Mucosa of rectum (tissue), 2 donors: Measurements from ENCODE around the gene KLHL7.

Experiments used
- H3K27ac ChIP-seq, 2 donors: one replicate each; pipeline ENCODE4 v1.7.0; 2013; ENCODE audit warnings: inconsistent platforms in 2 of 2, low read depth in 2 of 2, low read length in 2 of 2
- H3K27me3 ChIP-seq, 2 donors: one replicate each; pipeline ENCODE4 v1.7.0; 2013; ENCODE audit warnings: low read length in 2 of 2; ENCODE audit not compliant: control insufficient read depth in 2 of 2, insufficient read depth in 2 of 2
- H3K36me3 ChIP-seq, 2 donors: one replicate each; pipeline ENCODE4 v1.7.0; 2013; ENCODE audit warnings: low read length in 2 of 2; ENCODE audit not compliant: control insufficient read depth in 2 of 2, insufficient read depth in 2 of 2
- H3K4me1 ChIP-seq, 2 donors: one replicate each; pipeline ENCODE4 v1.7.0; 2013; ENCODE audit warnings: low read length in 2 of 2, mild to moderate bottlenecking in 1 of 2; ENCODE audit not compliant: control insufficient read depth in 2 of 2, insufficient read depth in 2 of 2
- H3K4me3 ChIP-seq, 2 donors: one replicate each; pipeline ENCODE4 v1.7.0; 2013; ENCODE audit warnings: low read length in 2 of 2
- H3K9ac ChIP-seq, 2 donors: one replicate each; pipeline ENCODE4 v1.7.0; 2013; ENCODE audit warnings: low read length in 2 of 2, low read depth in 1 of 2, mild to moderate bottlenecking in 1 of 2
- H3K9me3 ChIP-seq, 2 donors: one replicate each; pipeline ENCODE4 v1.7.0; 2013; ENCODE audit warnings: low read length in 2 of 2; ENCODE audit not compliant: control insufficient read depth in 2 of 2
- donor health status: healthy.
- donor health status: Normal muscosa, but diverticular disease.

Gene KLHL7

GRCh38 chr7:23075571-23075970 lies 30.0 kb upstream of the KLHL7 start:
- no peak overlapping the region for H3K9ac ChIP-seq
- peaks cover 0 to 2% of the 10 kb centered on the region in 2 donors for H3K4me1 ChIP-seq
- H3K36me3 ChIP-seq, result no peaks in the 10 kb centered on the region
- no peak overlapping the region for H3K4me3 ChIP-seq
- H3K9me3 ChIP-seq, result no peaks in the 10 kb centered on the region
- no peak overlapping the region for H3K27ac ChIP-seq
- H3K27me3 ChIP-seq, result peaks cover 19 to 44% of the 10 kb centered on the region in 2 donors

DNA sequence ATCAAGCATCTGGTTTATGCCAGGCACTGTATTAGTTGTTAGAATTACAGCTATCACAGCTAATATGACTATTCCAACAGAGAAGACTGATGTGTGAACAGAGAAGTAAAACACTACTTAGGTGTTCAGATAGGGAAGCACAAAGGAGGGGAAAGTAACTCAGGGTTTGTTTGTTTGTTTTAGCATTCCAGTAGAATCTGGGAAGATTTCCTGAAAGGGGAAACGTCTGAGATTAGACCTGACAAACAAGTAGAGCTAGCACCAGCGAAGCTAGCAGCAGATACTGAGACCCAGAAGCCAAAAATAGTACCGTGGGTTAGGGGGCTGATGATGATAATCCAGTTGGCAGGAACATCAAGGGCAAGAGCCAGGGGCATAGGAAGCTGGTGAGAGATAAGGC lies 28.8 kb upstream of the KLHL7 start:
- no peak overlapping the region for H3K9ac ChIP-seq
- peaks cover 0 to 2% of the 10 kb centered on the region in 2 donors for H3K4me1 ChIP-seq
- peaks cover 19 to 37% of the 10 kb centered on the region in 2 donors for H3K27me3 ChIP-seq
- no peaks in the 10 kb centered on the region for H3K9me3 ChIP-seq
- H3K27ac ChIP-seq, result no peak overlapping the region
- no peaks in the 10 kb centered on the region for H3K36me3 ChIP-seq
- no peak overlapping the region for H3K4me3 ChIP-seq

DNA sequence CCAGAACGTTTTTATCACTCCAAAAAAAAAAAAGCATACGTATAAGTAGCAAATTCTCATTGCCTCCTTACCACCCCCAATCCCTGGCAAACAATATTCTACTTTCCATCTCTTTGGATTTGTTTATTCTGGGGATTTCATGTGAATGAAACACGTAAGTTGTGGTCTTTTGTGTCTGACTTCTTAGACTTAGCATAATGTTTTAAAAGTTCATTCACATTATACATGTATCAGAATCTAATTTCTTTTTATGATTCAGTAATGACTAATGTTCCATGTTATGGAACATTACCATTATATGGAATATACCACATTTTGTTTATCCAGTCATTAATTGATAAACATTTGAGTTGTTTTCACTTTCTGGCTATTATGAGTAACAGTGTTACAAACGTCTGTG lies 12.5 kb upstream of the KLHL7 start:
- Histone ChIP-seq H3K4me3 (no peak overlapping the region), H3K4me1 (no peaks in the 10 kb centered on the region), H3K27ac (no peak overlapping the region), H3K9me3 (no peaks in the 10 kb centered on the region), H3K36me3 (no peaks in the 10 kb centered on the region), H3K9ac (no peak overlapping the region), H3K27me3 (no peaks in the 10 kb centered on the region)

DNA sequence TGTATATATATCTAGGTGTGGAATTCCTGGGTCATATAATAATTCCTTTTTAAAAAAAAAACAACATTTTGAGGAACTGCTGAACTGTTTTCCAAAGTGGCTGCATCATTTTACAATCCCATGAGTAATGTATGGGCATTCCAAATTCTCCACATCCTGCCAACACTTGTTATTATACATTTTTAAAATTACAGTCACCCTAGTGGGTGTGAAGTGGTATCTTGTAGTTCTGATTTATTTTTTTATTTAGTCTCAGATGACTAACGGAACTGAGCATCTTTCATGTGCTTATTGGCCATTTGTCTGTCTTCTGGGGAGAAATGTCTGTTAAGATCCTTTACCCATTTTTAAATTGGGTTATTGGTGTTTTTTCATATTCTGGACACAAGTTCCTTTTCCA lies 12.0 kb upstream of the KLHL7 start:
- Histone ChIP-seq H3K36me3 (no peaks in the 10 kb centered on the region), H3K27me3 (no peaks in the 10 kb centered on the region)

DNA sequence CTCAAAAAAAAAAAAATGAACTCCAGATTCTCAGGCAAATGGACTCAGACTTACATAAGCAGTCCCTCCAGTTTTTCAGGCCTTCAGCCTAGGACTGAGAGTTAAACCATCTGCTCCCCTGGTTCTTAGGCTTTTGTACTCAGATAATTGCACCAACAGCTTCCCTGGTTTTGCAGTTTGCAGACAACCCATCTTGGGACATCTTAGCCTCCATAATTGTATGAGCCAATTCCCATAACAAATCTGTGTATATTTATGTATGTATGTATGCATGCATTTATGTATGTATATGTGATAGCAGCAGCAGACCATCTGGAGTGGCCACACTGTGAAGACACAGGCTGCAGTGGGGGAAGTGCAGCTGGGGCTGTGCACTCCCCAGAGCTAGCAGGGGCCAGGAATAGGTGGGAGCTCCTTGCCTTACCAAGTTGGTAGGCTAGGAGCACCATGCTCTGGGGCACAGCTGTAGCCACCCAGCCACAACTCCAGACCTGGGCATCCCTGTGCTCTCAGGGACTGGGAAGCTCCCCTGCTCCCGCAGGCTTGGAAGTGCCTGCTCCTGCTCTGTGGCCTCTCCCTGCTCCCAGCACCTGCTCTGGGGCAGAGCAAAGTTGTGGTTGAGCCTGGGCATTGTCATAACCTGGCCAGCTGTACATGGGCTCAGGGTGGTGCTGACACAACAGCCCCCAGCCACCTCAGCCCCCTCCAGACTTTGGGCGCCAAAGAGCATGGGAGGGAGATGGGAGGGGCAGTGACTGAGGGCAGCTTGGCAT lies 8.9 kb upstream of the KLHL7 start:
- no peak overlapping the region for H3K9ac ChIP-seq
- no peaks in the 10 kb centered on the region for H3K4me1 ChIP-seq
- no peak overlapping the region for H3K27ac ChIP-seq
- no peaks in the 10 kb centered on the region for H3K36me3 ChIP-seq
- no peaks in the 10 kb centered on the region for H3K9me3 ChIP-seq
- no peaks in the 10 kb centered on the region for H3K27me3 ChIP-seq
- H3K4me3 ChIP-seq, result no peak overlapping the region

More for the DNA sequence above, 12.0 kb upstream of the KLHL7 start:
- no peaks in the 10 kb centered on the region for H3K9me3 ChIP-seq
- H3K27ac ChIP-seq, result no peak overlapping the region
- no peak overlapping the region for H3K9ac ChIP-seq
- no peaks in the 10 kb centered on the region for H3K4me1 ChIP-seq
- H3K4me3 ChIP-seq, result no peak overlapping the region

GRCh38 chr7:23098029-23098428 lies 7.6 kb upstream of the KLHL7 start:
- H3K27ac ChIP-seq, result no peak overlapping the region
- no peaks in the 10 kb centered on the region for H3K27me3 ChIP-seq
- H3K4me3 ChIP-seq, result no peak overlapping the region
- no peaks in the 10 kb centered on the region for H3K36me3 ChIP-seq
- H3K9me3 ChIP-seq, result no peaks in the 10 kb centered on the region
- no peak overlapping the region for H3K9ac ChIP-seq
- H3K4me1 ChIP-seq, result no peaks in the 10 kb centered on the region

- no peak overlapping the region for H3K9ac ChIP-seq
- H3K9me3 ChIP-seq, result no peaks in the 10 kb centered on the region
- H3K36me3 ChIP-seq, result no peaks in the 10 kb centered on the region
- no peak overlapping the region for H3K27ac ChIP-seq
- no peaks in the 10 kb centered on the region for H3K4me1 ChIP-seq
- no peaks in the 10 kb centered on the region for H3K27me3 ChIP-seq
- H3K4me3 ChIP-seq, result no peak overlapping the region
These were observed 7.1 kb upstream of the KLHL7 start for GRCh38 chr7:23098460-23098859.

GRCh38 chr7:23100697-23101096 lies 4.9 kb upstream of the KLHL7 start:
- peaks cover 2 to 4% of the 10 kb centered on the region in 2 donors for H3K4me1 ChIP-seq
- H3K9ac ChIP-seq, result no peak overlapping the region
- H3K4me3 ChIP-seq, result no peak overlapping the region
- no peaks in the 10 kb centered on the region for H3K36me3 ChIP-seq
- H3K27me3 ChIP-seq, result no peaks in the 10 kb centered on the region
- no peak overlapping the region for H3K27ac ChIP-seq
- no peaks in the 10 kb centered on the region for H3K9me3 ChIP-seq

- Histone ChIP-seq H3K9ac (peak overlapping the region; percentile 61 to 96), H3K27me3 (no peaks in the 10 kb centered on the region), H3K4me1 (peaks cover 4 to 16% of the 10 kb centered on the region in 2 donors), H3K27ac (peak overlapping the region; percentile 89 to 93), H3K36me3 (no peaks in the 10 kb centered on the region), H3K9me3 (no peaks in the 10 kb centered on the region), H3K4me3 (peak overlapping the region; percentile 92)
These were observed 420 bp upstream of the KLHL7 start for GRCh38 chr7:23105086-23105643.

DNA sequence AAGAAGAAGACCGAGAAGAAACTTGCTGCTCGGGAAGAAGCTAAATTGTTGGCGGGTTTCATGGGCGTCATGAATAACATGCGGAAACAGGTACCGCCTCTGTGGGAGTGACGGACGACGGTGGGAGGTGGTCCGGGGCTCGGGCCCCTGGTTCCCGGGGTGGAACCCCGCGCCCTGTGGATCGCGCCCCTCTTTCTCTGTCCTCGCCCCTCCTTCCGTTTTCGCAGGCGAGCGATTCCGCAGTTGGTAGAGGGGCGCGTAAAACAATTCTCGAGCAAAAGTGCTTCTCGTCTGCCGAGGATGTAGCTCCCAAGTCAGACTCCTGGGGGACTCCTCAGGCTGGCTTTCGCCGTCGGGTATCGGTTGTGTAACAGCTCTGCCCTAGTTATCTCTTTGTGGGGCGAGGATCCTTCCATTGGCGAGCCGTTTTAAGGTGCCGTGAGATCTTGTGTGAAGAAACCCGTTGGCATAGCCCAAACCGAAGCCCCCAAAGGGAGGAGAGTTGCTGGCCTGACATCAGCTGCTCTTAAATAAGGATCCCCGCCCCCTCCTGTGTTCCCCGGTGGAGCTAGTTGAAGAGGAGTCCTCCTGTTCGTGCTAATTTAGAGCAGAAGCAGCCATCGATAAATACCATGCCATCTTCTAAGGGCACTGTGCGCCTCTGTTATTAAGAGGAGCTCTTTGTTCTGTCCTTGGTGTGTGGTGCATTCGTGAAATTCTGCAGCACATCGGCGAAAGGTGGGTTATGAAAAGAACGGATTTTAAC lies 655 bp downstream of the KLHL7 start:
- no peaks in the 10 kb centered on the region for H3K36me3 ChIP-seq
- peaks cover 4 to 16% of the 10 kb centered on the region in 2 donors for H3K4me1 ChIP-seq
- H3K4me3 ChIP-seq, result peak overlapping the region; percentile 92
- no peaks in the 10 kb centered on the region for H3K27me3 ChIP-seq
- no peaks in the 10 kb centered on the region for H3K9me3 ChIP-seq
- peak overlapping the region; percentile 89 to 93 for H3K27ac ChIP-seq
- H3K9ac ChIP-seq, result peak overlapping the region; percentile 88 to 96
